Keratinocyte (primary cell): ENCODE results near the gene USP33. TPM values are rescaled to one million over a fixed set of nuclear protein-coding genes. Genes with fewer than 3 reads are reported as not detected.

ENCODE experiments used
- DNase-seq: peaks from one replicate; pipeline ENCODE4 v3.0.0-alpha.2; 2011; ENCODE audit warnings: low read depth, missing footprints, low spot score
- FAIRE-seq: peaks from 2 replicates; lab custom pipeline; 2011; peaks lifted over from hg19 to GRCh38; lab: Jason Lieb, UNC
- H2AFZ ChIP-seq: 2 replicates; pipeline ENCODE4 v1.6.0; 2012; ENCODE audit warnings: low read length, control low read depth, inconsistent platforms; ENCODE audit not compliant: control insufficient read depth
- H3K27ac ChIP-seq: 2 replicates; pipeline ENCODE4 v1.5.1; 2011; ENCODE audit warnings: low read length; ENCODE audit not compliant: control insufficient read depth, insufficient read depth
- H3K27me3 ChIP-seq: 3 replicates; pipeline ENCODE4 v1.6.0; 2011; ENCODE audit warnings: low read length; ENCODE audit not compliant: control insufficient read depth, insufficient read depth; ENCODE audit errors: extremely low read depth
- H3K36me3 ChIP-seq, 2 experiments: 2 replicates in 1 of 2; 3 replicates in 1 of 2; pipeline ENCODE4 v1.5.1; 2011; ENCODE audit warnings: low read length in 2 of 2, mild to moderate bottlenecking in 1 of 2; ENCODE audit not compliant: control insufficient read depth in 2 of 2, insufficient read depth in 2 of 2; ENCODE audit errors: extremely low read depth in 1 of 2
- H3K4me1 ChIP-seq: 3 replicates; pipeline ENCODE4 v1.5.1; 2011; ENCODE audit warnings: low read length; ENCODE audit not compliant: control insufficient read depth, insufficient read depth; ENCODE audit errors: extremely low read depth
- H3K4me2 ChIP-seq: 3 replicates; pipeline ENCODE4 v1.6.0; 2011; ENCODE audit warnings: low read depth, low read length; ENCODE audit not compliant: control insufficient read depth, insufficient read depth; ENCODE audit errors: extremely low read depth
- H3K4me3 ChIP-seq, 3 experiments: fragments of 200-600 bp in 1 of 3; sonication (generic) in 1 of 3; 2 replicates in 2 of 3; 3 replicates in 1 of 3; pipeline ENCODE4 v1.5.1; 2011 to 2016; ENCODE audit warnings: low read length in 3 of 3, mild to moderate bottlenecking in 3 of 3, control low read depth in 2 of 3, inconsistent platforms in 1 of 3, low read depth in 1 of 3, mixed read lengths in 1 of 3, mixed run types in 1 of 3, moderate library complexity in 1 of 3; ENCODE audit not compliant: control insufficient read depth in 2 of 3, insufficient read depth in 2 of 3; ENCODE audit errors: extremely low read depth in 1 of 3
- H3K79me2 ChIP-seq: 2 replicates; pipeline ENCODE4 v1.6.0; 2012; ENCODE audit warnings: low read length; ENCODE audit not compliant: control insufficient read depth, insufficient read depth
- H3K9ac ChIP-seq: 3 replicates; pipeline ENCODE4 v1.6.0; 2011; ENCODE audit warnings: low read length; ENCODE audit not compliant: control insufficient read depth, insufficient read depth; ENCODE audit errors: extremely low read depth
- H3K9me1 ChIP-seq: 3 replicates; pipeline ENCODE4 v1.6.0; 2011; ENCODE audit warnings: low read length; ENCODE audit not compliant: control insufficient read depth, insufficient read depth; ENCODE audit errors: extremely low read depth
- H3K9me3 ChIP-seq: 2 replicates; pipeline ENCODE4 v1.5.1; 2012; ENCODE audit warnings: low read depth, low read length; ENCODE audit not compliant: control insufficient read depth
- H4K20me1 ChIP-seq: 3 replicates; pipeline ENCODE4 v1.6.0; 2011; ENCODE audit warnings: low read length; ENCODE audit not compliant: control insufficient read depth, insufficient read depth; ENCODE audit errors: extremely low read depth
- EZH2 ChIP-seq: IDR thresholded peaks from one replicate; pipeline ENCODE4 v1.6.1; 2012; ENCODE audit warnings: inconsistent platforms, mild to moderate bottlenecking, low read length, moderate library complexity
- dilution Hi-C: fragments of 300-500 bp; cut with MboI; formaldehyde crosslinking; loops from one replicate; pipeline ENCODE4 v1.7.0; 2020; ENCODE audit warnings: low sequenced_read_pairs; ENCODE audit not compliant: extremely low pct_ligation_motif_present
- polyA plus RNA-seq, 5 experiments: library from polyadenylated mRNA; depleted of rRNA in 3 of 5; stranded (reverse) in 3 of 5; stranded (forward) in 1 of 5; unstranded in 1 of 5; fragments of >200 nt; gene quantifications; 1 replicate in 1 of 5; 2 replicates in 3 of 5; 3 replicates in 1 of 5; pipeline versions ENCODE4 v1.2.1 to v1.2.3, GENCODE V29; 2011 to 2012; ENCODE audit warnings: missing spikeins in 2 of 5, low read depth in 1 of 5, low replicate concordance in 1 of 5
- TF ChIP-seq, protein P1 (sequence below), 3 experiments: IDR thresholded peaks in 1 of 3; conservative IDR thresholded peaks in 1 of 3; optimal IDR thresholded peaks in 1 of 3; 2 replicates in 2 of 3; 3 replicates in 1 of 3; pipeline versions ENCODE3 to v1.5.1; 2011; ENCODE audit warnings: low read length in 3 of 3, mild to moderate bottlenecking in 3 of 3, moderate library complexity in 2 of 3, control low read depth in 1 of 3, inconsistent platforms in 1 of 3; ENCODE audit not compliant: insufficient read depth in 2 of 3; ENCODE audit errors: extremely low read depth in 1 of 3

Gene USP33
- polyA plus RNA-seq, 1 donor (not counting 4 experiments of a cell fraction or from before 2014, with no cell fraction given): 52.0 TPM

GRCh38 chr1:77725706-77726105 is 33.9 kb downstream of the USP33 start:
- no peaks in the 10 kb centered on the region for H3K79me2 ChIP-seq
- no peak for FAIRE-seq
- no peaks in the 10 kb centered on the region for H3K27me3 ChIP-seq
- H3K4me1 ChIP-seq: no peaks in the 10 kb centered on the region
- no peak overlapping the region for H3K9ac ChIP-seq
- H3K4me2 ChIP-seq: no peak overlapping the region
- TF ChIP-seq, protein P1, sequence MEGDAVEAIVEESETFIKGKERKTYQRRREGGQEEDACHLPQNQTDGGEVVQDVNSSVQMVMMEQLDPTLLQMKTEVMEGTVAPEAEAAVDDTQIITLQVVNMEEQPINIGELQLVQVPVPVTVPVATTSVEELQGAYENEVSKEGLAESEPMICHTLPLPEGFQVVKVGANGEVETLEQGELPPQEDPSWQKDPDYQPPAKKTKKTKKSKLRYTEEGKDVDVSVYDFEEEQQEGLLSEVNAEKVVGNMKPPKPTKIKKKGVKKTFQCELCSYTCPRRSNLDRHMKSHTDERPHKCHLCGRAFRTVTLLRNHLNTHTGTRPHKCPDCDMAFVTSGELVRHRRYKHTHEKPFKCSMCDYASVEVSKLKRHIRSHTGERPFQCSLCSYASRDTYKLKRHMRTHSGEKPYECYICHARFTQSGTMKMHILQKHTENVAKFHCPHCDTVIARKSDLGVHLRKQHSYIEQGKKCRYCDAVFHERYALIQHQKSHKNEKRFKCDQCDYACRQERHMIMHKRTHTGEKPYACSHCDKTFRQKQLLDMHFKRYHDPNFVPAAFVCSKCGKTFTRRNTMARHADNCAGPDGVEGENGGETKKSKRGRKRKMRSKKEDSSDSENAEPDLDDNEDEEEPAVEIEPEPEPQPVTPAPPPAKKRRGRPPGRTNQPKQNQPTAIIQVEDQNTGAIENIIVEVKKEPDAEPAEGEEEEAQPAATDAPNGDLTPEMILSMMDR (optimal IDR thresholded peaks at IDR 0.05 in 1 of 3, IDR thresholded peaks at IDR 0.05 in 1 of 3, conservative IDR thresholded peaks at IDR 0.05 in 1 of 3; ENCODE audit: extremely low read depth in 1 of 3, insufficient read depth in 2 of 3, low read length in 3 of 3): no peak
- no peak for TF ChIP-seq EZH2
- no peak for DNase-seq
- H3K4me3 ChIP-seq: no peak overlapping the region
- dilution Hi-C loops: no loop called here
- H3K36me3 ChIP-seq: peaks cover 7 to 14% of the 10 kb centered on the region in 2 experiments
- H3K27ac ChIP-seq: no peak overlapping the region
- no peaks in the 10 kb centered on the region for H3K9me1 ChIP-seq
- no peaks in the 10 kb centered on the region for H3K9me3 ChIP-seq
- no peaks in the 10 kb centered on the region for H4K20me1 ChIP-seq
- H2AFZ ChIP-seq: no peak overlapping the region

- DNase-seq (no peak), FAIRE-seq (no peak)
- H3K9me1 ChIP-seq: no peaks in the 10 kb centered on the region
- H4K20me1 ChIP-seq: no peaks in the 10 kb centered on the region
- no peak overlapping the region for H3K4me2 ChIP-seq
- no peaks in the 10 kb centered on the region for H3K79me2 ChIP-seq
- H3K9me3 ChIP-seq: no peaks in the 10 kb centered on the region
- no peaks in the 10 kb centered on the region for H3K27me3 ChIP-seq
- no peak overlapping the region for H3K4me3 ChIP-seq
- H3K9ac ChIP-seq: no peak overlapping the region
- no peak overlapping the region for H3K27ac ChIP-seq
- TF ChIP-seq, protein P1 (optimal IDR thresholded peaks at IDR 0.05 in 1 of 3, IDR thresholded peaks at IDR 0.05 in 1 of 3, conservative IDR thresholded peaks at IDR 0.05 in 1 of 3; ENCODE audit: extremely low read depth in 1 of 3, insufficient read depth in 2 of 3, low read length in 3 of 3): no peak
- no peak for TF ChIP-seq EZH2
- no peak overlapping the region for H2AFZ ChIP-seq
- no peaks in the 10 kb centered on the region for H3K4me1 ChIP-seq
- dilution Hi-C loops: no loop called here
- H3K36me3 ChIP-seq: peaks cover 4 to 8% of the 10 kb centered on the region in 2 experiments
Measured at GRCh38 chr1:77718181-77718580, 41.5 kb downstream of the USP33 start.
